A172 (cell line): Measurements from ENCODE around the gene CCDC89. TPM values are rescaled to one million over a fixed set of nuclear protein-coding genes. Genes with fewer than 3 reads are reported as not detected.
A peak's percentile ranks its signal among the peaks of the same experiment; 100 is the strongest.

ENCODE experiments used
- DNase-seq: peaks from one replicate; pipeline ENCODE4 v3.0.0-alpha.2; 2015; ENCODE audit warnings: low spot score
- total RNA-seq: library from RNA; depleted of rRNA; stranded (reverse); fragments of >200 nt; shearing (Covaris generic); gene quantifications from 2 replicates; pipeline ENCODE4 v1.2.3, GENCODE V29; 2014; rRNA removed

The CCDC89 gene
- total RNA-seq, 1 experiment from 2014 or later = 11.5 TPM

- DNase-seq = no peak
Observed at GRCh38 chr11:85652786-85653447, 33.1 kb downstream of the CCDC89 start.

- no peak for DNase-seq
Observed at GRCh38 chr11:85651118-85651517, 34.9 kb downstream of the CCDC89 start.

- peak; percentile 78 for DNase-seq
Observed at GRCh38 chr11:85647604-85648299, 38.2 kb downstream of the CCDC89 start, which contains the start of gene TMEM126A. Gene TMEM126A, plus strand, starts transcription at chr11:85647967. Its CDS starts 2,289 bp downstream, at chr11:85650256.

GRCh38 chr11:85647078-85647477 is 38.9 kb downstream of the CCDC89 start:
- DNase-seq = no peak

- peak; percentile 33 for DNase-seq
Observed at GRCh38 chr11:85643191-85643614, 42.8 kb downstream of the CCDC89 start.

- no peak for DNase-seq
Observed at GRCh38 chr11:85634747-85635146, 51.2 kb downstream of the CCDC89 start.

Other genes starting within 250 kb of the CCDC89 start
- 0.67 and 0.72 TPM in 2 replicates for gene DLG2, start 58.9 kb downstream of the CCDC89 start, total RNA-seq
- 175 and 197 TPM in 2 replicates for gene TMEM126B, start 57.6 kb downstream of the CCDC89 start, total RNA-seq
- 116 and 134 TPM in 2 replicates for gene TMEM126A, start 38.2 kb downstream of the CCDC89 start, total RNA-seq
- 46.6 and 54.2 TPM in 2 replicates for gene CREBZF, start 21.1 kb downstream of the CCDC89 start, total RNA-seq
- 39.2 and 52.2 TPM in 2 replicates for gene SYTL2, start 124.9 kb upstream of the CCDC89 start, total RNA-seq
- gene CCDC83, start 169.2 kb upstream of the CCDC89 start, total RNA-seq = not detected in 2 replicates